NCI-H524 (cell line): ENCODE measurements around the gene TEX2.
A peak's percentile ranks its signal among the peaks of the same experiment; 100 is the strongest.
"Not testable (repeated sequence)": the region's sequence is repeated elsewhere in the genome, so short reads cannot be mapped to it uniquely, and the experiment has no call there.

Experiments
- DNase-seq, 2 experiments: peaks; one replicate each; lab custom pipeline; 2025; lab: John Stamatoyannopoulos, UW

TEX2 gene

DNA sequence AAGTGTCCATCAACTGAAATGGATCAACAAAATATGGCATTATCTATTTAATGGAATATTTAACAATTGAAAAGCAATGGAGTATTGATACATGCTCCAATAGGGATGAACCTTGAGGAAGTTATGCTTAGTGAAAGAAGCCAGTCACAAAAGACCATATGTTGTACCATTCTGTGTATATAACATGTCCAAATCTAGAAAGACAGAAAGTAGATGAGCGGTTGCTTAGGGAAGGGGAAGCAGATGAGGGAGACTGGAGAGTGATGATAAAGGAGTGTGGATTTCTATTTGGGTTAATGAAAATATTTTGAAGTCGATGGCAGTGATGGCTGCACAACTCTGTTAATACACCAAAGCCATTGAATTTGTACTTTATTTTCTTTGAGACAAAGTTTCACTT, 124.6 kb downstream of the TEX2 start:
- DNase-seq: no peak

DNA sequence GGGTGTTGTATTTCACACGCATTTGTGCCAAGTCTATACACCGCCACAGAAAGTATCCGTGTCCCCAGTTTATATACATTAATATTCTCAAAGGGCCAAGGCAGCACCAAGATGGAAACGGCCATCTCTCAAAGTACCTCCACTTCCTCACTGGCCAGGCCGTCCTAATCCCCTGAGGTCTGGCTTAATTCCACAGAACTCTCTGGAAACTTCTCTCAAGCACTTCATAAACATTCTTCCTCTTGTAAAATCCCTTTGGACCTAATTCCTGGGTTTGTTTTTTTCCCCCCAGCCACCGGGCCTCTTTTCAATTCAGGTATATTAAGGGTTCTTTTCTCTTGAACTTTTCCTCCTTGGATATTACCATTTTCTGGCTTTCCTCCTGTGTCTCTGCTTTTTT, 128.1 kb downstream of the TEX2 start:
- no peak for DNase-seq

DNA sequence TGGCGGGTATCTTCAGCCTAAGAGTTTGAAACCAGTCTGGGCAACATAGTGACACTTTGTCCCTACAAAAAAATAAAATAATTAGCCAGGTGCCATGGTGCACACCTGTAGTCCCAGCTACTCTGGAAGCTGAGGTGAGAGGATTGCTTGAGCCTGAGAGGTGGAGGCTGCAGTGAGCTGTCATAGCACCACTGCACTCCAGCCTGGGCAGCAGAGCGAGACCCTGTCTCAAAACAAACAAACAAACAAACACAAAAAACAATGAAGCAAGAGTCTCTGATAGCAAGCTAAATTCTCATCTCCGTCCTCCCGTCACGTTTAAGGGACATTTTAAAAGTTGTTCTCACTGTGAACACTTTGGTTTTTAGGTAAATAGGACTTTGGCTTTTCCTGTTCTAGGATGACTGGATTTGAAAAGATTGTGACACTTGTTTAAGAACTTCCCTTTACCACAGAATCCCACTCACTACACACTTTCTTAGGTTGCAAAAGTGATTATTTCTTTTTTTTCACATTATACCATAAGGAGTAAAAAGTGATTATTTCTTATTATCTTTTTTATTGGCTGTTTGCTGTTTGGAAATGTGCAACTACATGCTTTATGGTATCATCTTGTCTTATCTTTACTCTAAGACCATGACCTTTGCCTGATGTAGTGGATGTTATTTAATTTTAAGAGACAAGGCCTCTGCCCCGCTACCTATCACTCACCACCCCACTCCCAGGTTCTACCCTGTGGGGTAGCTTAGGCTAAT, 128.7 kb downstream of the TEX2 start:
- DNase-seq: no peak

DNA sequence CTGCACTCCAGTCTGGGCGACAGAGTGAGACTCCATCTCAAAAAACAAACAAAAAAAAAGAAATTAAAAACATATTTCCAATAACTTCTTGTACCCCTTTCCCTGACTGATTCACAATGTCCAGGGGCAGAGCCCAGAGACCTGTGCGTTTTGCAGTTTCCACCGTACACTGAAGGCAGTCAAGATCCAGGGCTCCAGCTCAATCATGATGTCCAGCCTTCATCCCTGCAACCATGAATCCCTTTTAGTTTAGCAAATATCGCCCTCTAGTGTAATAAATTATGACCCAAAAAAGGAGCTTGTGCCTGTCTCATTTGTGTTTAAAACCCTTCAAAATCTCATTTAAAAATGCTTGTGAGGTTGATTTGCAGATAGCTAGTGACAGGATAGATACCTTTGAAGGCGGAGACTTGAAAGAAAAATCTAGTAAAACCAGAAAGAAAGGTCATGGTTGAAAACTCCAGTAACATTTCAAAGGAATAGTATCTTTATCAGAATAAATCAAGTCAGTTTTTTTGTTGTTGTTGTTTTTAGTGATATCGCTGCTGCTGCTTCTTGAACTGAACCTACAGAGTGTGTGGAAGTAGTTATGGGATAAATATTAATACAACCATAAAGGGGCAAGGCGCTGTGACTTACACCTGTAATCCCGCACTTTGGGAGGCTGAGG, 129.4 kb downstream of the TEX2 start:
- DNase-seq: peak; percentile 53 to 79

DNA sequence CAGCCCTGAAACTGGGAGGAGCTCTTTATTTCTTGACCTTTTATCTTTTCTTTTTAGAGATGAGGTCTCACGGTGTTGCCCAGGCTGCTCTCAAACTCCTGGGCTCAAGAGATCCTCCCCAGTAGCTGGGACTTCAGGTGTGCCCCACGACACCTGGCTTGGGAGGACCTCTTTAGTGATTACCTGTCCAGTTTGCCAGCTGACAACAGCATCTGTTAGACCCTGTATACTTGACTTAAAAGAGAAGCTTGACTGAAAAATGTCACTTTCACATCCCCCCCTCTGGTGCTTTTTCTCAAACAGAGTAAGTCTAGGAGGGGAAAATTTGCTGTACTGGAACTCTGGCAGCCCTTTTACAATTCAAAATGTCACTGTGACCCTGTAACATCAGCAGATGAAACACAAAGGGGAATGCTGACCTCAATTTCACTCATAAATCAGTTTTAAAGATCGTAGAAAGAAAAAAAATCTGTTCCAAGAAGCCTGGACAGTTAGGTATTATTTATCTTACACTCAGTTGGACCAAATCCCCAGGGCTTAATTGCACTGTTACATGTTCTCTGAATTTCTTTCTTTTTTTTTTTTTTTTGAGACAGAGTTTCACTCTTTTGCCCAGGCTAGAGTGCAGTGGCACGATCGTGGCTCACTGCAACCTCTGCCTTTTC, 131.3 kb downstream of the TEX2 start:
- DNase-seq: no peak

DNA sequence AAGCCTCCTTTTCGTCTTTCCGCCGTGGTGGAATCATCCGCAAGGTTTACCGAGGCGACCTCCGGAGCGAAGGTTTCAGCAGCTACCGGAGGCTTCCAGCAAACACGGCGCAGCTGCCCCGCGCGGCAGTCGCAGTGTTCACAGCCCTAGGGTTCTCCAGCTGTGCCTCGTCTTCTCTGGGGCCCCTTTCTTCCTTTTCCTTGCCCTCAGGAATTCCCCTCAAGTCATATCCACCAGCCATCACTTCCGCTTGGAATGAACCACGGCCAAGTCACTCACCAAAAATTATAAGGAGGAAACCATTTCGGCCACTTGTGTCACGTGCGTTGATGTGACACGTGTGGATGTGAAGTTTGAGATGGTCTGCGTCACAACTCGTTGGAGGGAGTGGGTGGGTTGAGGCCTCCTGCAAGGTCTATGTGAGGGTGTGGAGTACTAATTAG, 132.5 kb downstream of the TEX2 start:
- DNase-seq: no peak

DNA sequence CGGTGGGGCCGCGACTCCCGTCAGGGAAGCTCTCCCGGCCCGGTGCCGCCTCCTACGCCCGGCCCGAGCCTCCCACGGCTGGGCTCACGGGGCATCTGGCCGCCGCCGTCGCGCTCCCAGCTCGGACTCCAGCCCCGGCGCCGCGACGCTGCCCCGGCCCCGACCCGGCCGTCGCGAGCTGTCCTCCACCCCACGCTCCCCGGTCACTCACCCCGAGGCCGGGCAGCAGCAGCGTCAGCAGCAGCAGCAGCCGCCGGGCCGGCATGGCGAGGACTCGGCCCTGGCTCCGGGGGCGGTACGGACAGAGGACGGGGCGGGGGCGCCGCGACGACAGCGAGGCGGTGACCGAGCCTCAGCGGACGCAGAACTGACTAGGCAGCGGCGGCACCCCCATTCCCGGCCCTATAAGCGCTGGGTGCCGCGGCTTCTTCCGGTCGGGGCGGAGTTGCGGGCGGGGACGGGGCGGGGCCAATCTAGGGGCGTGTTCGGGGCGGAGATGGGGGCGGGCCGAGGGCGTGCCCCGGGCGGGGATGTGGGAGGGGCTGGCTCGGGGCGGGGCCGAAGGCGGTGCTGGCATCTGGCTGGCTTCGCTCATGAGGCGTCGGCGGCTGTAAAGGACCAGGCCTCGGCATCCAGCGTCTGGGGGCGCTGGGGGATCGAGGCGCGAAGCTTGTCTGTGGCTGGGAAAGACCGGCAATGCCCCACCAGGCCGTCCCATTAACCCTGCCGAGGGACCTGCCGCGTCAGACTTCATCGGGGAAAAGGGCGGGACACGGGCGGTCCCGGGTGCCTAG, 133.1 kb downstream of the TEX2 start, which contains the start of gene ERN1:
TSS of gene ERN1 (minus strand) at position 380 of the 794 bp plus-strand sequence. CDS start at position 265, 115 bp downstream.
- DNase-seq: peak; percentile 84 to 88

DNA sequence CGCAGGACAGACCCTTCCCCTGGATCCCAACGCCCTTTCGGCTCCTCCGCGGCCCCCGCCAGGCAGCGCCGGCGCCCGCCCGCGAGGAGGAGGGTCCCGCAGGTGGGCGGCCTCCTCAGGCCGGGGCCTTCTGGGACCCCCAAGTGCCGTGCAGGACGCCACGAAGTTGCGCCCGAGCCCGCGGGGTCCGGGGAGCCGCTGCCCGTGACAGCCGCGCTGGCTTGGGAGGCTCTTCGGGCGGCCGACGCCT, 133.6 kb downstream of the TEX2 start:
- DNase-seq: peak in 1 of 2 experiments; percentile 42

DNA sequence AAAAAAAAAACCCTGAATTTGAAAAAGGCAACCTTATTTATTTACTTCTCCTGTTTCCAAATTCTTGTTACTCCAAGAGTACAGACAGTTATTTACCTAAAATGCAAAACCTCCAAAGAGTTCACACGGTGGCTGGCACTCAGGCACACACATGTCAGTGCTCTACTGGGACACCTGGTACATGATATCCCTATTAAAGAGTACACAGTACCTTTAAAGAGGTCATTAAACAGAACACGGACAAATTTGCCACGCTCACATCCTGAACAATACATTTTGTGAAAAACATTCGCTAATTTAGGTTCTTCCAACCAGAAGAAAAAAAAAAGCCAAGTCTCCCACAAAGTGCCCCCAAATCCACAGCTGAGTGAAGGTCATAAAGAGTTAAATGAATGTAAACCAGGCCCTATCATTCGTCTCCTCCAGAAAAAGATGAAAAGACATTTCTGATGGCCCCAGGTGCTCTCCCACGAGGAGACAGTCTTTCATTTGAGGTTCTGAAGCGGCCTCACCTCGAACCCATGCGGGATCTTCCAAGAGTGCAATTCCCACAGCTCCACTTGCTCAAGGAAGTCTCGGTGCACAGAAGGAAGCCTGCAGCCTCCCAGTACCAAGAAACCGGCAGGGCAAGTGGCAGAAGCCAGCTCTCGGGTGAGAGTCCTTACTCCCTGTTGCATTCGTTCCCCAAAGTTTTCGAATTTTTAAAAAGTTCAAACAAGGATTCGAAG, 134.1 kb downstream of the TEX2 start:
- DNase-seq: peak in 1 of 2 experiments; percentile 48

DNA sequence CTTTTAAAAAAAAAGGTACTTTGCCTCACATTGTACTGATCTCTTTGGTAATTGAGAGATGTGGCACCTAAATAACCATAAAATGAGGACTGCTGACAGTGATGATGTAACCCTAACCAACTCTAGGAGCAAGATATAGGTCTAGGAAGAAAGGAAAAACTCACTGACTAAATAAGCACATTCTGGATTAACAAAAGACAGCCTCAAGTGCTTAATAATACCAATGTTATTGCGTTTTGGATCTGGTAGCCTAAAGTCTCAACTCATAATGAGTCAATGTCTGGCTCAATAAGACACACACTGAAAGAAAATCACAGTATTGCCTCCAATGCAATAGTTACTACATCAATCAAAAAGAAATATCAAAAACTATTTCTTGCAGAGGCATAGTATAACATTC, 136.1 kb downstream of the TEX2 start:
- DNase-seq: no peak

DNA sequence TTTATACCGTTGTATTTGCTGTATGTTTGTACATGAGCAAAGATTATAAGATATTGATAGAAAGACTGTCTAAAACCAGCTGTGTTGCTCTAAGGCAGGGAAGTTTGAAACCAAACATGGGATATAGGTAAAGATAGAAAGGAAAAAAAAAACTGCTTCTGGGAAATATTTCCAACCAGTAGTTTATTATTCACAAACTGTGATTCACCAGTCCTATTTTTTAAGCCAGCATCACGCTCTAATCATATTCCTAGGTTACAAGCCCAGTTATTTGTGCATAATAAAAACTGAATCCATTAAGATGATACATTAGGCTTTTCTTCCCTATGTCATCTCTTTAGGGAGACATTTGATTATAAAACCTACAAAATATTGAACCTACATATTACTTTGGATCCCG, 137.1 kb downstream of the TEX2 start:
- DNase-seq: no peak

DNA sequence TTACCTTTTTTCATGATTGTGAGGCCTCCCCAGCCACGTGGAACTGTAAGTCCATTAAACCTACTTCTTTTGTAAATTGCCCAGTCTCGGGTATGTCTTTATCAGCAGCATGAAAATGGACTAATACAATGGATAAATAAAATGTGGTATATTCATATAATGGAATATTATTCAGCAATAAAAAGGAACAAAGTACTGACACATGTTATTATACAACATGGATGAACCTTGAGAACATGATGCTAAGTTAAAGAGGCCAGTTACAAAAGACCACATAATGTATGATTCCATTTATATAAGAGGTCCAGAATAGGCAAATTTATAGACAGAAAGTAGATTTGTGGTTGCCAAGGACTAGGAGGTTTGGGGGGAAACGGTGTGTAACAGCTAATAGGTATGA, 138.5 kb downstream of the TEX2 start:
- no peak for DNase-seq

DNA sequence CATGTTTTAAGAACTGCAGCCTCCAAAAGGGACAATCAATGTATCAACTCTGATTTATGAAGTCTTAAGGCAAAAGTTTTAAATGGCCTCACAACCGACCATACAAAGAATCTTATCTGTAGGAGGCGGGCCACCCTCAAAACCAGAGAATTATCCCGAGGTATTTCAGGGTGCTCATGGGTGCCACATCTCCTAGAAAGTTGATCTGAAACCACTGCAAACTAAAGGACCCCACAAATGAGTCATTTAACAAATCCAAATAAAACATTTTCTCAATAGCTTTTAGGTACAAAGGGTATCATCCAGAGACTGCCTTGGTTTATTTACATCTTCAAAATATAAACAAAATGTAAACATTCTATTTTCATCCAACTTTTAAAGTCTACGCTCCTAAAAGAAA, 139.9 kb downstream of the TEX2 start:
- no peak for DNase-seq

DNA sequence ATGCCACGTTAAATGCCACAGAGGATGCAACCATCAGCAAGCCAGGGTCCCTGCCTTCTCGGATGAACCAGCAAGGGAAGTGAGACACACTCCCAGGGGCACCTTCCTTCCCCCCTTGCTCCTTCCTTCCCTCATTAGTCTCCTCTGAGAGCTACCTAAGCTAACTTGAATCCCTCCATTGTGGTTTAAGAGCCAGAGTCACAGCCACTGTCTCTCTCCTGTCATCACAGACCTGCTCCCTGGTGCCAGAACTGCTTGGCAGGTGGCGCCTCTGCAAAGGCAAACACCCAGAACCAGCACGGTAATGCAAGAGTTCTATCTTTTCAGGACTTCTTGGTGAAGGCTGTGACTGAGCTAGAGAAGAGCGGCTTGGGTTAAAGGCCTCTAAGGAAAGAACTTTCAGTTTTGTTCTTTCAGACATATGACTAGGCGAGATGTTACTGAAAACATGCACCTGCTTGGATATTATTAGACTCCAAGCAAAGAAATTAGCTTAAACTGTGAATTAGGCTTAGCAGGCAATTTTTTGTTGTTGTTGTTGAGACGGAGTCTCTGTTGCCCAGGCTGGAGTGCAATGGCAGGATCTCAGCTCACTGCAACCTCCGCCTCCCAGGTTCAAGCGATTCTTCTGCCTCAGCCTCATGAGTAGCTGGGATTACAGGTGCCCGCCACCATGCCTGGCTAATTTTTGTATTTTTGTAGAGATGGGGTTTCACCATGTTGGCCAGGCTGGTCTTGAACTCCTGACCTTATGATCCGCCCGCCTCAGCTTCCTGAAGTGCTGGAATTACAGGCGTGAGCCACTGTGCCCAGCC, 141.9 kb downstream of the TEX2 start:
- not testable (repeated sequence) for DNase-seq

DNA sequence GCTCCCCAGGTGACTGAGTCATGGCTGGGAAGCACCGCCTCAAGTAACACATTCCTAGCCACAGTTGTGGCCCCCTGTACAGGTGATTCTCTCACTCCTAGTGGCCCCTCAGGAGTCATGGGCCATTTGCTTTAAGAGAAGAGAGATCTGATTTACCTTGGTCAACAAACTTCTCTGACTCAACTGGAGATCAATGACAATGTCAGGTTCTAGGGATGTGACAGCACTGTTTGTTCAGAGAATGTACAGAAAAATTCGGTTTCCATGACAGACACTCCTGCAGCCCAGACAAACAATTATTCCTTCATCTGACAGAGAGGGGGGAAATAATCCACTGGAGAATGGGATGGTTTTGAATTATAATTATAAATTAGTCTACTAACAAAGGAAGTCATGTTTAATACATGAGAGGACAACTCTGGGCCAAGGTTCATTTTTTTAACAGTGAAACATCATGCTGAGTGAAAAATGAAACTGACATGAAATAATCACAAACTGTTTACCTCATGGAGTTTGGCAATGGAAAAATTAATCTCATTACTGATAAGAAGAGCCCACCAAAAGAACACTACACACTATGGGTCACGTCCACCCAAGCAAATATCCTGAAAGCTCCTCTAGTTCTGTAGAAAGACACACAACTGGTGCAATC, 142.8 kb downstream of the TEX2 start:
- no peak for DNase-seq

DNA sequence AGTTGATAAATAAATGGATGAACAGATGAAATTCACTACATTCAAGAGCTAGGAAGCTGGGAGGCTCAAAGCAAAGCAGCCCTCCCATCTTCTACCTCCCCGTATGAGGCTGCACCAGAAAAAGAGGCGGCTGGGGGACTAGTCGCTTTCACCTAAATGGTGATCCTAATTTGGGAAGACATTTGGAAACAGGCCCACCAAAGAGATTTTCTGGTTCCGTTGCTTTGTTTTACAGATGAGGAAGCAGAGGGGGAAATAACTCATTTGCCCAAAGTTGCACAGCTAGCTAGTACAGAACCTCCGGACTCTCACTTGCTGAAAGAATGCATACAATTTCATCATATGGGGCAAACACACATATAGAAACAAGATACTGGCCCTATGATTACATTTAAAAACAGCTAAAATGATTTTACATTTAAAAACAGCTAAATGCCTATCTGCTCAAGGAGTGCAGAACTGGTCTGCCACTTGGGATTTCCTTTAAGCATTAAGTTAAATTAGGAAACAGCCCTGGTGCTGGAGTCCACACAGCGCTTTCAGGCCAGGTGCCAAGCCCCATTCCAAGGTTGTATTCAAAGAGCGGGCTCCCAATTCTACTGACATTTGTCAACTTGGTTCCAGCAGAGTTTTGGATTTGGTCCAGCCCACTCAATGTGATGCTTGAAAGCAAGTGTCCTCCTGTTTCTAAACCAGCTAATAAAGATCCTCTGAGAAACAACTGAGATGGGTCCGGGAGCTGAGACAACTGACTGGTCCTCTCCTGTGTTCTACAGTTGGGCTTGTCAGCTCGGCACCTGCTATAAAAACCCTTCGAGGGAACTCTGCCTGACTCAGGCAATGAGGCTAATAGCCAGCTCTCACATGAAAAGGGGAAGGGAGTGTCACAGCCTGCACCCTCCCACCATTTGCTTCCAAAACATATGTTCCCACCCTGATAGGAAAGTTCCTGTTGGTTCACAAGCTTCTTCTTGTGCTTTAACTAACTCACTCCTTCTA, 144.8 kb downstream of the TEX2 start:
- DNase-seq: peak; percentile 55 to 75

DNA sequence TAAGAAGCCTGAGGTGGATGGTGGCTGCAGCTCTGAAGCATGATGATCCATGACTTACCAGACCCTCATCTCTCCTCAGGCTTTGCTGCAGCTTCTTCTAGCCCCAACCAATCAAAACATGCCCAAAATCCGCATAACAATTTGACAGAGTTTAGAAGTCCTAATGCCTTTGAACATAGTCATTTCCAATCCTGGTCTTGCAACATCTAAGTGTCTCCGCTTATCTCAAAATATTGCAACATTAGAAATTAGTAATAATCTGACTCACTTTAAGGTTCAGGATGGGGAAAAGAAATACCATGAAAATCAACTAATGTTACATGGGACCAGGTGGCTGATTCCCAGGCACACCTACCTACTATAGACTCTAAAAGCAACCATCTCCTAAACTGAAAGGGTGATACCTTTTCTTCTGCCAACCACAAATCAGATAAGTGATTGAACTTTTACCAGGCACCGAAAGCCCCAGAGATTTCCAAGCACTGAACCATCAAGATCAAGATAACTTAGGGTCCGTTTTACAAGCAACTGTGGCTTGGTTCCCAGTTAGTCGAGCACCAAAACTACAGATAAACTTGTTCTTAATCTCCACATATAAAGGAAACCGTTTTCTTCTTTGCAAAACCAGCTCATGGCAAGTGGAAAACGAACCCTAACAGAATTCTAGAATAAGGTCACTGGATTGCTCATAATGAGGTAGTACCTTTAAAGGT, 147.1 kb downstream of the TEX2 start:
- DNase-seq: no peak

DNA sequence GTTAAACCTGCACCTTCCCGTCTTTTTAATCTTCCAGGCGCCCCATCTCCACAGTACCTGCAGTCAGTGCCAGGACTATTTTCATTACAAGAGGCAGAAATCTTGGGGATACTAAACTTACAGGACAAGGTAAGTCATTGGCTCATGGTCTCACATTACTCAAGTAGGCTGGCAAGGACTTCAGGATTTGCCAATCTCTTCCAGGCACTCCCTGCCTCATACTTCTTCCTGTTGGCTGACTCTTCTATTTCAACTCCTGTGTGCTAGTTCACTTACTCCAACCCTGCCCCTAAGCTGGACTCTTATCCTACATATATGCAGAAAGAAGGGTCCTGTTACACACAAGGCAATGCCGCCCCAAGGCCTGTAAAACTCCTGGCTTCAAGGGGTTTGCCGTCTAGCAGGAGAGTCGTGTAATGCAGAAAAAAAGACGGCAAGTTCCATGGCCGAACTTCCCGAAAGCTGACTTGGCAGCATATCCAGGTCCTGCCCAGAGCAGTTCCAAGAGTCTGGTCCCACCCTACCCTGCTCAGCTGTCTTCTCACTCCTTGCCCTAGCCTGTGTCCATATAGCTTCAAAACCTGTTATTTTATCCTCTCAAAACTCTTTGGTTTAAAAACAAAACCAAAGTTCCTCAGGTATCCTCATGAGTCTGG, 147.9 kb downstream of the TEX2 start:
- DNase-seq: no peak
